ENCODE results near the gene PROCR.
A peak's percentile ranks its signal among the peaks of the same experiment; 100 is the strongest.

PROCR gene

DNA sequence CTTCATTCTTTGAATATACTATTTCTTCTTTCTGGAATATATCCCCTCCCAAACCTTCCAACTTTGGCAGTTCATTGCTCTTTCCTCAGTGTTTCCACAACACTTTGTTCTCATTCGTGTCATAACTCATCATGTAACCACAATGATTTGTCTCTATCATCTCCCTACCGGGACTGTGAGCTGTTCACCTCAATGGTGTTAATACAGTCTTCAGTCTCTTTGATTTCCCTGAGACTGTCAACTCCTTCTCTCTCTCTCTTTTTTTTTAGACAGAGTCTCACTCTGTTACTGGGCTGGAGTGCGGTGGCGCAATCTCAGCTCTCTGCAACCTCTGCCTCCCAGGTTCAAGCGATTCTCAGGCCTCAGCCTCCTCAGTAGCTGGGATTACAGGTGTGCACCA lies 52.1 kb downstream of the PROCR start:
- H3K4me3 ChIP-seq (replicated peaks in 1 of 2; ENCODE audit: low read depth in 2 of 2, low read length in 2 of 2): no peak overlapping the region
- TF ChIP-seq, protein P1, sequence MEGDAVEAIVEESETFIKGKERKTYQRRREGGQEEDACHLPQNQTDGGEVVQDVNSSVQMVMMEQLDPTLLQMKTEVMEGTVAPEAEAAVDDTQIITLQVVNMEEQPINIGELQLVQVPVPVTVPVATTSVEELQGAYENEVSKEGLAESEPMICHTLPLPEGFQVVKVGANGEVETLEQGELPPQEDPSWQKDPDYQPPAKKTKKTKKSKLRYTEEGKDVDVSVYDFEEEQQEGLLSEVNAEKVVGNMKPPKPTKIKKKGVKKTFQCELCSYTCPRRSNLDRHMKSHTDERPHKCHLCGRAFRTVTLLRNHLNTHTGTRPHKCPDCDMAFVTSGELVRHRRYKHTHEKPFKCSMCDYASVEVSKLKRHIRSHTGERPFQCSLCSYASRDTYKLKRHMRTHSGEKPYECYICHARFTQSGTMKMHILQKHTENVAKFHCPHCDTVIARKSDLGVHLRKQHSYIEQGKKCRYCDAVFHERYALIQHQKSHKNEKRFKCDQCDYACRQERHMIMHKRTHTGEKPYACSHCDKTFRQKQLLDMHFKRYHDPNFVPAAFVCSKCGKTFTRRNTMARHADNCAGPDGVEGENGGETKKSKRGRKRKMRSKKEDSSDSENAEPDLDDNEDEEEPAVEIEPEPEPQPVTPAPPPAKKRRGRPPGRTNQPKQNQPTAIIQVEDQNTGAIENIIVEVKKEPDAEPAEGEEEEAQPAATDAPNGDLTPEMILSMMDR (IDR thresholded peaks at IDR 0.05; ENCODE audit: low read depth, low read length): no peak
- DNase-seq (ENCODE audit: low read depth in 2 of 2): no peak

DNA sequence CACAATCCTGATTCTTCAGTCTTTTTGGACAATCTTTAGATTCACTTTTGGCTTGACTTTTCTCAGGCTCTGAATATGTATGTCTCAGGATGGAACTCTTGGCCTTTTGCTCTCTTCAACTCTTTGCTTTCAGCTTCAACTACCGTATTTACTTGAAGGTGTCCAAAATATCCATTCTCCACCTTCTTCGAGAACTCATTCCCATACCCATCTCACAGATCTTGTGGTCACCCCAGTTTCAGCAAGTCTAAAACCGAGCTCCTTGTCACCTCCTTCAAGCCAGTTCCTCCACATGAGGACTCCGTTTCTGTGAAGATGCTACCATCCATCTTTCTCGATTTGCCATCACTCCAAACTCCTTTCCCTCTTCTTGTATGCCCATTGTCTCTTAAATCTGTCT lies 52.7 kb downstream of the PROCR start:
- no peak for DNase-seq (ENCODE audit: low read depth in 2 of 2)
- H3K4me3 ChIP-seq (replicated peaks in 1 of 2; ENCODE audit: low read depth in 2 of 2, low read length in 2 of 2): no peak overlapping the region
- TF ChIP-seq, protein P1 (IDR thresholded peaks at IDR 0.05; ENCODE audit: low read depth, low read length): no peak

DNA sequence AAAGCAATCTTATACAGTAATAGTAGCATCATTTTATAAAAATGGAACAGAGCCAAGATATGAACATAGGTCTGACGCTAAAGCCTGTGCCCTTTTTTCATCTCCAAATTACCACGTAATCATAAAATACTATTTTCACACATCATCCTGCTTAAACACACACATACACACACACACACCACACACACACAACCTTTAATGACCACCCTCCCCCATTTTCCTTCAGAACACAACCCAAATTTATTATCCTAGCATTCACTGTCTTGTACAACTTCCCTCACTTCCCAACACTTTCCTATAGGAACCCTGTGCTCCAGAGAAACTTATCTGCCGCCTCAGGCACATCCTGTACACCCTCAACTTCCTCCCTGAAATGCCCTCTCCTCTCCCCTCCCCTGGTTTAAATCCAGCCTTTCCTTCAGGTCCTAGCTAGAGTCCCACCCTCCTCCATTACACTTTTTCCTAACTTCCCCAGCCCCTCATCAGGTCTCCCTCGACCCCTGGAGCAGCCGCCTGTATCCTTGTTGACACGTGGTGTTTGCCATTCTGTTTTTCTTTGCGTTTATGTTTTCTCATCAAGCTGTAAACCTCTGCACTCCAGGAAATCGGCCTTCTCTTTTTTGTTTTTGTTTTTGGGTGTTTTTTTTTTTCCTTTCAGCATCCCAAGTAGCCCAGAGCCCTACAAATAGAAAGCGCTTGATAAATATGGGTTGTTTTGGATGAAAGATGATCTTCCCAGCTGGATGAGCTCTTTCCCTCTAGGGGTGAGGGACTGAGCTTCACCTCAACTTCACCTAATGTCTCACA lies 53.6 kb downstream of the PROCR start:
- DNase-seq (ENCODE audit: low read depth in 2 of 2): no peak
- H3K4me3 ChIP-seq (replicated peaks in 1 of 2; ENCODE audit: low read depth in 2 of 2, low read length in 2 of 2): no peak overlapping the region
- TF ChIP-seq, protein P1 (IDR thresholded peaks at IDR 0.05; ENCODE audit: low read depth, low read length): no peak

DNA sequence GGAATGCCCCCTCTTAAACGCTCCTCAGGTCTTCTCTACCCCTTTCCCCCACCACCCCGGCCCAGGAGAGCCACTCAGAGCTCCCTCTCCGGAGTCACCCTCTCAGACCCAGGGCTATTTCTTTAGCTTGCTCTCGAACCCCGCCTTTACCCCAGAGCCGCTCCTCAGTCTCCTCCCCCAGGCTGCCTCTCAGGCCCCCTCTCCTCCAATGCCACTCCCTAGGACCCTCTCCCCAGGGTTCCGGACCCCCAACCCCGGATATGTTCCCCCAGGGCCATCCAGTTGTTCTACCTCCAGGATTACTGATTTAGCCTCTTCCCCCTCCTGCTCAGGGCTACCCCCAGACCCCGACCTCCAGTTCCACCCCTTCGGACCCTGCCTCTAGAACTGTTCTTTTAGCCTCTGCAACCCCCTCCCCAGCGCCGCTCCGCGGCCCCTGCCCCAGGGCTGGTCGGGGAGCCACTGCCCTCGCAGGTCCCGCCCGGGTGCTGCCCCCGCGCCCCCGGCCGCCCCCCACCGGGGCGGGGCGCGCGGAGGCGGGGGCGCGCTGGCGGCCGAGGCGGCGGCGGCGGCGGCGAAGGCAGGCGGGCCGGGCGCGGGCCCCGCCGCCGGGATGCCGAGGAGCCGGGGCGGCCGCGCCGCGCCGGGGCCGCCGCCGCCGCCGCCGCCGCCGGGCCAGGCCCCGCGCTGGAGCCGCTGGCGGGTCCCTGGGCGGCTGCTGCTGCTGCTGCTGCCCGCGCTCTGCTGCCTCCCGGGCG lies 54.4 kb downstream of the PROCR start, which contains the start of gene MMP24:
Gene MMP24 (plus strand): TSS at position 565 of the 758 bp plus-strand sequence. CDS start 49 bp downstream, at position 614.
- H3K4me3 ChIP-seq (replicated peaks in 1 of 2; ENCODE audit: low read depth in 2 of 2, low read length in 2 of 2): peak within 1 kb of the TSS; percentile 14 to 27
- TF ChIP-seq, protein P1 (IDR thresholded peaks at IDR 0.05; ENCODE audit: low read depth, low read length): no peak
- DNase-seq (ENCODE audit: low read depth in 2 of 2): no peak

Data from cardiac fibroblast (primary cell).